H9 (cell line): ENCODE results near the gene CHL1. TPM values are rescaled to one million over a fixed set of nuclear protein-coding genes. Genes with fewer than 3 reads are reported as not detected.

Experiments used
- DNase-seq: peaks from one replicate; pipeline ENCODE4 v3.0.0-alpha.2; 2017
- H2AFZ ChIP-seq: one replicate; pipeline ENCODE4 v1.6.1; 2013; ENCODE audit warnings: mild to moderate bottlenecking, low read length, control low read depth, moderate library complexity
- H2AK5ac ChIP-seq: 2 replicates; pipeline ENCODE4 v1.6.1; 2013; ENCODE audit warnings: low read length, control low read depth, mixed read lengths; ENCODE audit not compliant: insufficient read length
- H2BK120ac ChIP-seq: one replicate; pipeline ENCODE4 v1.6.1; 2013; ENCODE audit warnings: low read depth, mild to moderate bottlenecking, low read length, control low read depth, inconsistent platforms; ENCODE audit not compliant: poor library complexity, severe bottlenecking
- H2BK12ac ChIP-seq: 2 replicates; pipeline ENCODE4 v1.6.1; 2013; ENCODE audit warnings: low read length, control low read depth, mixed read lengths, low read depth; ENCODE audit not compliant: insufficient read length
- H2BK15ac ChIP-seq: 2 replicates; pipeline ENCODE4 v1.6.1; 2013; ENCODE audit warnings: low read depth, low read length, control low read depth
- H2BK20ac ChIP-seq: one replicate; pipeline ENCODE4 v1.6.1; 2013; ENCODE audit warnings: low read depth, mild to moderate bottlenecking, low read length, control low read depth, inconsistent platforms; ENCODE audit not compliant: poor library complexity, severe bottlenecking
- H2BK5ac ChIP-seq: 2 replicates; pipeline ENCODE4 v1.6.1; 2013; ENCODE audit warnings: low read length, control low read depth, mixed read lengths; ENCODE audit not compliant: insufficient read length
- H3K14ac ChIP-seq: 2 replicates; pipeline ENCODE4 v1.6.1; 2013; ENCODE audit warnings: low read length, control low read depth; ENCODE audit not compliant: insufficient read depth
- H3K18ac ChIP-seq: 2 replicates; pipeline ENCODE4 v1.6.1; 2013; ENCODE audit warnings: low read depth, mild to moderate bottlenecking, mixed read lengths, low read length, control low read depth; ENCODE audit not compliant: insufficient read length
- H3K23ac ChIP-seq: 2 replicates; pipeline ENCODE4 v1.6.1; 2013; ENCODE audit warnings: low read length, control low read depth, mixed read lengths, low read depth; ENCODE audit not compliant: insufficient read length
- H3K23me2 ChIP-seq: 2 replicates; pipeline ENCODE4 v1.6.1; 2013; ENCODE audit warnings: low read depth, mild to moderate bottlenecking, mixed read lengths, low read length, control low read depth; ENCODE audit not compliant: insufficient read length, poor library complexity, severe bottlenecking
- H3K27ac ChIP-seq: 2 replicates; pipeline ENCODE4 v1.5.1; 2013; ENCODE audit warnings: low read length, control low read depth, mixed read lengths, low read depth; ENCODE audit not compliant: insufficient read length
- H3K27me3 ChIP-seq: 2 replicates; pipeline ENCODE4 v1.6.1; 2013; ENCODE audit warnings: low read length, control low read depth, inconsistent platforms; ENCODE audit not compliant: insufficient read depth
- H3K4ac ChIP-seq: 2 replicates; pipeline ENCODE4 v1.6.1; 2013; ENCODE audit warnings: low read depth, mild to moderate bottlenecking, control low read depth, inconsistent platforms, low read length, moderate library complexity
- H3K4me1 ChIP-seq: 2 replicates; pipeline ENCODE4 v1.6.1; 2013; ENCODE audit warnings: low read length, control low read depth, inconsistent platforms; ENCODE audit not compliant: insufficient read depth
- H3K4me2 ChIP-seq: 2 replicates; pipeline ENCODE4 v1.6.1; 2013; ENCODE audit warnings: low read length, control low read depth, mixed read lengths; ENCODE audit not compliant: insufficient read length, insufficient read depth
- H3K56ac ChIP-seq: 2 replicates; pipeline ENCODE4 v1.6.1; 2013; ENCODE audit warnings: low read depth, mild to moderate bottlenecking, mixed read lengths, low read length, control low read depth; ENCODE audit not compliant: insufficient read length
- H3K79me1 ChIP-seq: 2 replicates; pipeline ENCODE4 v1.6.1; 2013; ENCODE audit warnings: low read depth, mild to moderate bottlenecking, moderate library complexity, low read length, control low read depth, inconsistent platforms; ENCODE audit not compliant: insufficient read depth, poor library complexity, severe bottlenecking
- H3K79me2 ChIP-seq: 2 replicates; pipeline ENCODE4 v1.6.1; 2013; ENCODE audit warnings: low read length, control low read depth, inconsistent platforms; ENCODE audit not compliant: insufficient read depth
- H3K9ac ChIP-seq: 2 replicates; pipeline ENCODE4 v1.6.1; 2013; ENCODE audit warnings: low read length, control low read depth, mixed read lengths; ENCODE audit not compliant: insufficient read length; ENCODE audit errors: extremely low read depth
- H3K9me3 ChIP-seq: one replicate; pipeline ENCODE4 v1.6.1; 2013; ENCODE audit warnings: low read depth, low read length, inconsistent platforms; ENCODE audit not compliant: control insufficient read depth
- H3T11ph ChIP-seq: one replicate; pipeline ENCODE4 v1.6.1; 2013; ENCODE audit warnings: mild to moderate bottlenecking, low read length, control low read depth, inconsistent platforms
- H4K20me1 ChIP-seq: one replicate; pipeline ENCODE4 v1.6.1; 2013; ENCODE audit not compliant: control insufficient read depth, insufficient read length, insufficient read depth
- H4K5ac ChIP-seq: 2 replicates; pipeline ENCODE4 v1.6.1; 2013; ENCODE audit warnings: low read depth, mild to moderate bottlenecking, mixed read lengths, low read length, control low read depth; ENCODE audit not compliant: insufficient read length
- H4K8ac ChIP-seq: replicated peaks from 2 replicates; pipeline ENCODE4 v1.6.1; 2013; ENCODE audit warnings: low read length, control low read depth, mixed read lengths, low read depth; ENCODE audit not compliant: insufficient read length
- H4K91ac ChIP-seq: 2 replicates; pipeline ENCODE4 v1.6.1; 2013; ENCODE audit warnings: low read depth, mild to moderate bottlenecking, moderate library complexity, mixed read lengths, low read length, control low read depth; ENCODE audit not compliant: insufficient read length
- H3K27ac Mint-ChIP-seq, 3 experiments: 2 replicates in 2 of 3; 3 replicates in 1 of 3; pipeline ENCODE4 v1.8.0; 2020 to 2021; ENCODE audit warnings: mixed read lengths in 3 of 3, mild to moderate bottlenecking in 1 of 3, moderate library complexity in 1 of 3
- H3K27me3 Mint-ChIP-seq: 2 replicates; pipeline ENCODE4 v1.8.0; 2021; ENCODE audit warnings: low read depth, mild to moderate bottlenecking, moderate library complexity, mixed read lengths
- H3K36me3 Mint-ChIP-seq, 3 experiments: 2 replicates in 2 of 3; 3 replicates in 1 of 3; pipeline ENCODE4 v1.8.0; 2020 to 2021; ENCODE audit warnings: low read depth in 3 of 3, mixed read lengths in 3 of 3; ENCODE audit not compliant: insufficient read depth in 1 of 3
- H3K4me1 Mint-ChIP-seq, 2 experiments: 2 replicates each; pipeline ENCODE4 v1.8.0; 2020; ENCODE audit warnings: mixed read lengths in 2 of 2
- H3K4me3 Mint-ChIP-seq, 2 experiments: 2 replicates in 1 of 2; 3 replicates in 1 of 2; pipeline ENCODE4 v1.8.0; 2020 to 2021; ENCODE audit warnings: mild to moderate bottlenecking in 2 of 2, mixed read lengths in 2 of 2, moderate library complexity in 1 of 2
- H3K9me3 Mint-ChIP-seq, 2 experiments: 2 replicates in 1 of 2; 3 replicates in 1 of 2; pipeline ENCODE4 v1.8.0; 2020; ENCODE audit warnings: mild to moderate bottlenecking in 2 of 2, mixed read lengths in 2 of 2, moderate library complexity in 1 of 2
- CTCF ChIP-seq: fragments of 200-600 bp; sonication (generic); conservative IDR thresholded peaks from 3 replicates; pipeline ENCODE4 v1.8.0; 2021; ENCODE audit warnings: antibody characterized with exemption, mild to moderate bottlenecking
- WGBS: extraction: QIAGEN DNeasy Blood & Tissue Kit; methylation state at CpG from one replicate; pipeline ENCODE4 v1.1.7; 2013; ENCODE audit warnings: missing lambda C conversion rate, low lambda C conversion rate, mixed read lengths; ENCODE audit not compliant: insufficient read length; ENCODE audit errors: extremely low coverage; 5-methylcytosine and 5-hydroxymethylcytosine counted together
- total RNA-seq: library from RNA; stranded (reverse); gene quantifications from 2 replicates; pipeline ENCODE4 v1.2.1, GENCODE V29; 2021

CHL1 gene
- total RNA-seq, 1 experiment from 2014 or later = not detected

GRCh38 chr3:346186-346585 lies 149.6 kb downstream of the CHL1 start:
- no peaks in the 10 kb centered on the region for H3K9me3 Mint-ChIP-seq
- Histone ChIP-seq H3K23me2 (no peaks in the 10 kb centered on the region), H3K9ac (no peak overlapping the region), H3K14ac (no peak overlapping the region), H3K9me3 (no peaks in the 10 kb centered on the region), H3K4me2 (no peak overlapping the region), H2BK15ac (no peak overlapping the region), H2BK120ac (no peak overlapping the region), H3K27ac (no peak overlapping the region), H2AFZ (no peak overlapping the region), H2BK12ac (no peak overlapping the region), H3T11ph (no peak overlapping the region), H3K79me1 (no peaks in the 10 kb centered on the region), H4K91ac (no peak overlapping the region), H3K79me2 (no peaks in the 10 kb centered on the region), H2AK5ac (no peak overlapping the region), H4K20me1 (no peaks in the 10 kb centered on the region), H2BK20ac (no peak overlapping the region), H3K4ac (no peak overlapping the region), H4K5ac (no peak overlapping the region), H2BK5ac (no peak overlapping the region), H3K23ac (no peak overlapping the region), H3K27me3 (no peaks in the 10 kb centered on the region), H4K8ac (no peak overlapping the region), H3K18ac (no peak overlapping the region), H3K56ac (no peak overlapping the region), H3K4me1 (no peaks in the 10 kb centered on the region; the same call in 1 of the 2 replicates)
- H3K27ac Mint-ChIP-seq = no peak overlapping the region
- TF ChIP-seq CTCF = no peak
- peaks cover 5 to 14% of the 10 kb centered on the region in 2 experiments for H3K4me1 Mint-ChIP-seq
- H3K27me3 Mint-ChIP-seq = peaks cover 12% of the 10 kb centered on the region
- no peaks in the 10 kb centered on the region for H3K36me3 Mint-ChIP-seq
- no peak overlapping the region for H3K4me3 Mint-ChIP-seq
- no CpG with 5 or more reads among the region's 1 CpG for WGBS
- no peak for DNase-seq
